Measurements from ENCODE around the gene IRX3. TPM values are rescaled to one million over a fixed set of nuclear protein-coding genes. Genes with fewer than 3 reads are reported as not detected.

IRX3 gene
- polyA plus RNA-seq, 4 donors = 0.07 to 1.00 (median 0.25) TPM

DNA sequence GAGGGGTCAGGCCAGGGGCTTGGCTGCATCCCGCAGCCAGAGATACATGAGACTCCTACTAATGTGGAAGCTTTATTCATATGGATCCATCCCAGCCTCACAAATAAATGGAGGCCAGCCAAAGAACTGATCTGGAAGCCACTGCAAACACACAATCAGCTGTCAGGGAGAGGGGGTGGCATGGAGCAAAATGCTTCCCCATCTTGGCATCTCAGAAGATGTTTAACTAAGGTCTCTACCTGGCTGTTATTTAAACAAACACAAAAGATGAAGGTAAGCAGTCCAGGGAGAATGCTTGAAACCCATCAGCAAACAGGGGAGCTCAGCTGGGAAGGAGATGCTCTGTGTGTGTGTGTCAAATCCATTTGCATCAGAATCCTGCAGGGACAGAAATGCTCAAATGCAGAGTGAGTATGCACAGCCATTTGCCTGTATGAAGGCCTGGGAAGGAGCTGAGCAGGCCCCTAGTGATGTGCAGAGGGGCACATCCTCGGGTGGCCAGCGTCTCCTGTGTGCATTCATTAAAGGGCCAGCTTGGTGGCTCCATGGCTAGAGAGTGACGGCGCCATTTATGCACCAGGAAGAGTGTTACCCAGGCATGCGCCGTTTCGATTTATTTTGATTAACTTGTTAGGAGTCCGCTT, 34.2 kb upstream of the IRX3 start:
- Histone ChIP-seq H3K4me1 (ENCODE audit: control insufficient read depth in 3 of 3, insufficient read depth in 2 of 3, low read depth in 1 of 3, low read length in 2 of 3) (no peaks in the 10 kb centered on the region), H3K27ac (ENCODE audit: low read depth in 1 of 3, low read length in 2 of 3) (no peak overlapping the region), H3K36me3 (ENCODE audit: control insufficient read depth in 3 of 3, insufficient read depth in 2 of 3, low read depth in 1 of 3, low read length in 3 of 3) (no peaks in the 10 kb centered on the region), H3K27me3 (ENCODE audit: control insufficient read depth in 3 of 3, insufficient read depth in 3 of 3, low read length in 3 of 3) (peaks cover 0 to 13% (median 3%) of the 10 kb centered on the region in 3 donors), H3K9me3 (ENCODE audit: control insufficient read depth in 2 of 2, insufficient read depth in 1 of 2, low read depth in 1 of 2, low read length in 1 of 2) (no peaks in the 10 kb centered on the region), H3K4me3 (ENCODE audit: low read depth in 1 of 3, low read length in 3 of 3) (no peak overlapping the region)
- FAIRE-seq = no peak
- 71 to 76% (median 73%) methylated on average over 9 of the region's 9 CpGs for WGBS, 3 donors
- DNase-seq = no peak

DNA sequence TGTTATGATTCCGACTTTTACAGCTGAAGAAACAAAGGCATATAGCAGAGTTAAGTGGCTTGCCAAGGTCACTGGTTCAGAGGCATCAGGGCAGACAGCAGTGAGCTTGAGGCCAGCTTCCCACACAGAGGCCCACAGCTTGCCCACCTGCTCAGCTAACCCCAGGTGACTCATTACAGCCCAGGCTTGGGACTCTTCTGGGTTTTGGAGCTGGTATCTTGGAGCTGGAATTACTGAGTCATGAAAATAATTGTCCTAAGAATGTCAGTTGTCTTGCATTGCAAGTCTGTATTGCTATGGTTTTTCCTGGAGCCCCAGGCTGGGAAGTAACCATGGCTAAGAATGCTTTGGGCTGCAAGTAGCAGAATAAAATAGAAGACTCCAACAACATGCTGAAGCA, 32.4 kb upstream of the IRX3 start:
- no peaks in the 10 kb centered on the region for H3K36me3 ChIP-seq (ENCODE audit: control insufficient read depth in 3 of 3, insufficient read depth in 2 of 3, low read depth in 1 of 3, low read length in 3 of 3)
- H3K9me3 ChIP-seq (ENCODE audit: control insufficient read depth in 2 of 2, insufficient read depth in 1 of 2, low read depth in 1 of 2, low read length in 1 of 2) = no peaks in the 10 kb centered on the region
- FAIRE-seq (no peak), DNase-seq (no peak)
- H3K4me3 ChIP-seq (ENCODE audit: low read depth in 1 of 3, low read length in 3 of 3) = no peak overlapping the region
- H3K27me3 ChIP-seq (ENCODE audit: control insufficient read depth in 3 of 3, insufficient read depth in 3 of 3, low read length in 3 of 3) = peaks cover 0 to 16% (median 3%) of the 10 kb centered on the region in 3 donors
- no peaks in the 10 kb centered on the region for H3K4me1 ChIP-seq (ENCODE audit: control insufficient read depth in 3 of 3, insufficient read depth in 2 of 3, low read depth in 1 of 3, low read length in 2 of 3)
- WGBS, 3 donors = 68 to 80% (median 78%) methylated on average over 1 of the region's 1 CpG
- no peak overlapping the region for H3K27ac ChIP-seq (ENCODE audit: low read depth in 1 of 3, low read length in 2 of 3)

DNA sequence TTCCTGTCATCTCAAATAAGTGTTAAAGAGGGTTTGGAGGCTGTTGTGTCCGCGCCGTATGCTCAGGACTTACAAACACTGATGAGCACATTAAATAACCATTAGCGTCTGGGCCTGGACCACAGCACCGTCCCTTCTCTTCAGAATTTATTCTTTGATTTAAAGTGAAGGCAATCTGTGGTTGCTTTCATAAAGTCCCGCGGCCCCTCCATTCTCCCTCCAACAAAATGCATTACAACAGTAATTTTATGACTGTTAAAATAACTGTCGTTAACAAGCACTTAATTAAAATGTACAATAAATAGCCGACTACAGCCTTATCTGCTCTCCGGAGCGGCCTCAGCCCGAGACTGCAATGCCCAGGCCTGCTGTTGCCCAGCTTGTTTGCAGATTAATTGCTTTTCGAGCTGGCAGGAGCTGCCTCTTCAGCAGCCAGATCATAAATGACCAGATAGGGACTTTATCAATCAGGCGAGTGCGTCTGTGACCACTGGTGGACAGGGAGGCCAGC, 30.6 kb upstream of the IRX3 start:
- DNase-seq = no peak
- Histone ChIP-seq H3K4me3 (ENCODE audit: low read depth in 1 of 3, low read length in 3 of 3) (no peak overlapping the region), H3K36me3 (ENCODE audit: control insufficient read depth in 3 of 3, insufficient read depth in 2 of 3, low read depth in 1 of 3, low read length in 3 of 3) (no peaks in the 10 kb centered on the region), H3K4me1 (ENCODE audit: control insufficient read depth in 3 of 3, insufficient read depth in 2 of 3, low read depth in 1 of 3, low read length in 2 of 3) (no peaks in the 10 kb centered on the region), H3K27ac (ENCODE audit: low read depth in 1 of 3, low read length in 2 of 3) (no peak overlapping the region), H3K27me3 (ENCODE audit: control insufficient read depth in 3 of 3, insufficient read depth in 3 of 3, low read length in 3 of 3) (peaks cover 0 to 16% (median 3%) of the 10 kb centered on the region in 3 donors), H3K9me3 (ENCODE audit: control insufficient read depth in 2 of 2, insufficient read depth in 1 of 2, low read depth in 1 of 2, low read length in 1 of 2) (no peaks in the 10 kb centered on the region)
- no peak for FAIRE-seq
- WGBS, 3 donors = 70 to 74% (median 73%) methylated on average over 15 of the region's 15 CpGs

DNA sequence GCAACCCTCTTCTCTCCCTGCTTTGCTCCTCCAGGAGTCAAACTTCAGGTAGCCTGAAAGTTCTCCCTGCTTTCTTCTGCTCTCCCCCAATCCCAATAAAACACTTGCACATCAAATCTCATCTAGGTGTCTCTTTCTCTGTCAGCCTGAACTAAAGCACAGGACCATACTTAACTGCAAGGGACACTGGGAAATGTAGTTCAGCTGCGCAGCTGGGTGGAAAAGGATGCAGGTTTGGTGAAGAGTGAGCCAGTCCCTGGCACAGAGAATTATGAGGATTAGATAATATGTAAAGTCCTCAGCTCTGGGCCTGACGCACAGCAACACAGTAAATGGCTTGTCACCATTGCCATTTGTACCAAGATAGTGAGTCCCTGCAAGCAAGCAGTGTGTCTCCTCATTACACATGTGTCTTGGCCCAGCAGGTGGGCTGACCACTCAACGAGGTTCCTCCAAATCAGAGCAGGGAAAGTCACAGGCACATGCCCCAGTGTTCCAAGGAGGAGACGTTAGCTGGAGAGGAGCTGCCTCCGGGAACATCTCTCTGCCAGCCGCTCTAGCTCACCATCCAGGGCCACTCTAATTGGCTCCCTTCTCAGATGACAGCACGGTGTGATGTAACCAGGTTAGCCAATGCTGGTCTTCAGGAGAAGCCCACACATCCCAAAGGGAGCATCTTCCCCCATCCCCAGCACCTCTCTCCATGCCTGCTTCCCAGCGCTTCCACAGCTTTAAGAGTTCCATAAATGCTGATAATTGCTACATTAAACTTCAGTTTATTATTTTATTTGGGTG, 29.7 kb upstream of the IRX3 start:
- FAIRE-seq = no peak
- 75 to 84% (median 84%) methylated on average over 8 of the region's 8 CpGs for WGBS, 3 donors
- no peak for DNase-seq

DNA sequence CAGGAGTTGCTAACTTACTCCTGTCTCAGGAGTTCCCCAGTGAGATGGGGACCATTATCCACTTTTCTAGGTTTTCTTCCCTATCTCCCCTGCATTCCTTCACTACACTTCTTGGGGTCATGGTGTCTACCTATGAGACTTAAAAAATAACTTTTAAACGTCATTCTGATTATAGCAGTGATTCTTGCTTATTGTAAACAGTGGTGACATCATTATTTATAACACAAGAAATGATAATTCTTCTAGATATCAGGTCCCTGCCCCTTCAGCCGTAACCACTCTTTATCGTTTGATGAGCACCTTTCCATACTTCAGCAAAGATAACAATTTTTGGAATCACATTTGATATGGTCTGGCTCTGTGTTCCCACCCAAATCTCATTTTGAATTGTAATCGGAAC, 27.2 kb upstream of the IRX3 start:
- DNase-seq (no peak), FAIRE-seq (no peak)
- Histone ChIP-seq H3K9me3 (ENCODE audit: control insufficient read depth in 2 of 2, insufficient read depth in 1 of 2, low read depth in 1 of 2, low read length in 1 of 2) (no peaks in the 10 kb centered on the region), H3K4me1 (ENCODE audit: control insufficient read depth in 3 of 3, insufficient read depth in 2 of 3, low read depth in 1 of 3, low read length in 2 of 3) (no peaks in the 10 kb centered on the region), H3K27me3 (ENCODE audit: control insufficient read depth in 3 of 3, insufficient read depth in 3 of 3, low read length in 3 of 3) (peaks cover 0 to 12% (median 3%) of the 10 kb centered on the region in 3 donors), H3K36me3 (ENCODE audit: control insufficient read depth in 3 of 3, insufficient read depth in 2 of 3, low read depth in 1 of 3, low read length in 3 of 3) (no peaks in the 10 kb centered on the region), H3K27ac (ENCODE audit: low read depth in 1 of 3, low read length in 2 of 3) (no peak overlapping the region), H3K4me3 (ENCODE audit: low read depth in 1 of 3, low read length in 3 of 3) (no peak overlapping the region)
- WGBS, 3 donors = 54 to 67% (median 56%) methylated on average over 4 of the region's 4 CpGs

More for the DNA sequence above, 29.7 kb upstream of the IRX3 start:
- no peak overlapping the region for H3K4me3 ChIP-seq (ENCODE audit: low read depth in 1 of 3, low read length in 3 of 3)
- H3K9me3 ChIP-seq (ENCODE audit: control insufficient read depth in 2 of 2, insufficient read depth in 1 of 2, low read depth in 1 of 2, low read length in 1 of 2) = no peaks in the 10 kb centered on the region
- H3K27me3 ChIP-seq (ENCODE audit: control insufficient read depth in 3 of 3, insufficient read depth in 3 of 3, low read length in 3 of 3) = peaks cover 0 to 16% (median 3%) of the 10 kb centered on the region in 3 donors
- H3K36me3 ChIP-seq (ENCODE audit: control insufficient read depth in 3 of 3, insufficient read depth in 2 of 3, low read depth in 1 of 3, low read length in 3 of 3) = no peaks in the 10 kb centered on the region
- H3K4me1 ChIP-seq (ENCODE audit: control insufficient read depth in 3 of 3, insufficient read depth in 2 of 3, low read depth in 1 of 3, low read length in 2 of 3) = no peaks in the 10 kb centered on the region
- no peak overlapping the region for H3K27ac ChIP-seq (ENCODE audit: low read depth in 1 of 3, low read length in 2 of 3)

DNA sequence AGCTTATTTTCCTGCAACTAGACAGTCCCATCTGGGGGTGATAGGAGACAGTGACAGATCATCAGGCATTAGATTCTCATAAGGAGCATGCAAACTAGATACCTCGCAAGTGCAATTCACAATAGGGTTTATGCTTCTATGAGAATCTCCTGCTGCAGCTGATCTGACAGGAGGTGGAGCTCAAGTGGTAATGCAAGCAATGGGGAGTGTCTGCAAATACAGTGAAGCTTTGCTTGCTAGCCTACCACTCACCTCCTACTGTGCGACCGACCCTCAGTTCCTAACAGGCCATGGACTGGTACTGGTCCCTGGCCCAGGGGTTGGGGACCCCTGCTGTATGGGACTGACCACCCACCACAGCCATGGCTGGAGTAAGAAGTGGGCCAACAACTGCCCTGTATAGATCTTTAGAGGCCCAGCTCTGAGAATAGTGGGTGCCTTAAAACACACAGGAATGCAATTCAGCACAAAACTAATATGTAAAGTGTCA, 26.0 kb upstream of the IRX3 start:
- Histone ChIP-seq H3K9me3 (ENCODE audit: control insufficient read depth in 2 of 2, insufficient read depth in 1 of 2, low read depth in 1 of 2, low read length in 1 of 2) (no peaks in the 10 kb centered on the region), H3K4me1 (ENCODE audit: control insufficient read depth in 3 of 3, insufficient read depth in 2 of 3, low read depth in 1 of 3, low read length in 2 of 3) (no peaks in the 10 kb centered on the region), H3K27ac (ENCODE audit: low read depth in 1 of 3, low read length in 2 of 3) (no peak overlapping the region), H3K4me3 (ENCODE audit: low read depth in 1 of 3, low read length in 3 of 3) (no peak overlapping the region), H3K27me3 (ENCODE audit: control insufficient read depth in 3 of 3, insufficient read depth in 3 of 3, low read length in 3 of 3) (peaks cover 0 to 9% (median 3%) of the 10 kb centered on the region in 3 donors), H3K36me3 (ENCODE audit: control insufficient read depth in 3 of 3, insufficient read depth in 2 of 3, low read depth in 1 of 3, low read length in 3 of 3) (no peaks in the 10 kb centered on the region)
- no peak for DNase-seq
- no peak for FAIRE-seq
- 94 to 95% (median 94%) methylated on average over 3 of the region's 3 CpGs for WGBS, 3 donors

DNA sequence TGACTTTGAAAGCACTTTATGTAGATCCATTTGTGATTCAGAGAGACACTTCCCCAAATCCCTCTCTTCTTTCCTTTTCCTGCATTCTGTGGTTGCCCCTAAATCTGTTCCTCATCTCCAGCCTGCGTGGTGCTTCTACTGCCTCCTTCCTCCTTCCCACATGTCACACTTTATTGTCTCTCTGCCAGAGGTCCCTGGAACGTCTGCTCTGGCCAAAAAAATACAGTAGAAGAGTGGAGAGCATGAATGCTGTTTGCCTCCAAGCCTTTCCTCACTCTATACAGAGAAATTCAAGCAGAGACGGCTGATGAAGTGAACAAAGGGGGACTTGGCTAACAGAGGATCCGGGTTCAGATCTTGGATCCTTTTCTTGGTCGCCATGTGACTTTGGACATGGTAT, 22.8 kb upstream of the IRX3 start:
- DNase-seq (no peak), FAIRE-seq (no peak)
- Histone ChIP-seq H3K27me3 (ENCODE audit: control insufficient read depth in 3 of 3, insufficient read depth in 3 of 3, low read length in 3 of 3) (peaks cover 0 to 3% (median 0%) of the 10 kb centered on the region in 3 donors), H3K27ac (ENCODE audit: low read depth in 1 of 3, low read length in 2 of 3) (no peak overlapping the region), H3K9me3 (ENCODE audit: control insufficient read depth in 2 of 2, insufficient read depth in 1 of 2, low read depth in 1 of 2, low read length in 1 of 2) (no peaks in the 10 kb centered on the region), H3K4me1 (ENCODE audit: control insufficient read depth in 3 of 3, insufficient read depth in 2 of 3, low read depth in 1 of 3, low read length in 2 of 3) (no peaks in the 10 kb centered on the region), H3K4me3 (ENCODE audit: low read depth in 1 of 3, low read length in 3 of 3) (no peak overlapping the region), H3K36me3 (ENCODE audit: control insufficient read depth in 3 of 3, insufficient read depth in 2 of 3, low read depth in 1 of 3, low read length in 3 of 3) (no peaks in the 10 kb centered on the region)
- WGBS, 3 donors = 60 to 63% (median 62%) methylated on average over 5 of the region's 5 CpGs

DNA sequence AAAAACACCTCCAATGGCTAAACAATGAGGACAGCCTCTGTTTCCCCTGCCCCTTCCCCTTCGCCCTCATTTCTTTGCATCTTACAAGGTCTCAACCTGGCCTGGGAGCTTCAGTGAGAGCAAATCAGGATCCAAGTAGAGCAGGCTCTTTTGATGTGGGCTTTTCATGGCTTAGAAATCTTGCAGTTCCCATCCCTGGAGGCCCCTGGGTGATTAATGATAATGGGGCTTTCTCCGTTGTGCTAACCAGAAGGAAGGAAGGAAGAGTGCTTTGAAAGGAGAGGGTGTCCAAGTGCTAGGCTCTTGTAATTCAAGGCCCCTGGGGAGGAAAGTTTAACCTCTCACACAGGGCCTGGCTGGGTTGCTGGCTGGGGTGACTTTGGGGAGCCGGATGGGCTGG, 18.5 kb upstream of the IRX3 start:
- Histone ChIP-seq H3K27me3 (ENCODE audit: control insufficient read depth in 3 of 3, insufficient read depth in 3 of 3, low read length in 3 of 3) (peaks cover 0 to 3% (median 0%) of the 10 kb centered on the region in 3 donors), H3K9me3 (ENCODE audit: control insufficient read depth in 2 of 2, insufficient read depth in 1 of 2, low read depth in 1 of 2, low read length in 1 of 2) (no peaks in the 10 kb centered on the region), H3K36me3 (ENCODE audit: control insufficient read depth in 3 of 3, insufficient read depth in 2 of 3, low read depth in 1 of 3, low read length in 3 of 3) (no peaks in the 10 kb centered on the region), H3K4me3 (ENCODE audit: low read depth in 1 of 3, low read length in 3 of 3) (no peak overlapping the region), H3K27ac (ENCODE audit: low read depth in 1 of 3, low read length in 2 of 3) (no peak overlapping the region), H3K4me1 (ENCODE audit: control insufficient read depth in 3 of 3, insufficient read depth in 2 of 3, low read depth in 1 of 3, low read length in 2 of 3) (no peaks in the 10 kb centered on the region)
- FAIRE-seq = no peak
- WGBS, 3 donors = 56 to 73% (median 67%) methylated on average over 3 of the region's 3 CpGs
- DNase-seq = no peak

Measured in small intestine (tissue), 7 donors.